Neutrophil (primary cell): Measurements from ENCODE around the gene ABCC3.
A peak's percentile ranks its signal among the peaks of the same experiment; 100 is the strongest.
"Not testable (repeated sequence)": the region's sequence is repeated elsewhere in the genome, so short reads cannot be mapped to it uniquely, and the experiment has no call there.

Source experiments
- H3K27ac ChIP-seq: fragments of 200-600 bp; sonication (generic); 2 replicates; pipeline ENCODE4 v1.5.1; 2016; ENCODE audit warnings: mild to moderate bottlenecking, moderate library complexity
- H3K27me3 ChIP-seq: fragments of 200-600 bp; sonication (generic); 2 replicates; pipeline ENCODE4 v1.6.0; 2016; ENCODE audit warnings: mild to moderate bottlenecking
- H3K36me3 ChIP-seq: fragments of 200-600 bp; sonication (generic); 2 replicates; pipeline ENCODE4 v1.5.1; 2017
- H3K4me1 ChIP-seq, 2 experiments: fragments of 200-600 bp in 1 of 2; sonication (generic) in 1 of 2; 1 replicate in 1 of 2; 2 replicates in 1 of 2; pipeline versions ENCODE4 v1.5.1 to v1.6.1; 2013 to 2016; ENCODE audit warnings: low read depth in 1 of 2, low read length in 1 of 2, mild to moderate bottlenecking in 1 of 2, moderate library complexity in 1 of 2; ENCODE audit not compliant: control insufficient read depth in 1 of 2, insufficient read depth in 1 of 2
- H3K4me3 ChIP-seq, 2 experiments: fragments of 200-600 bp in 1 of 2; sonication (generic) in 1 of 2; 1 replicate in 1 of 2; 2 replicates in 1 of 2; pipeline ENCODE4 v1.5.1; 2013 to 2016; ENCODE audit warnings: low read depth in 1 of 2, low read length in 1 of 2, mild to moderate bottlenecking in 1 of 2, moderate library complexity in 1 of 2
- H3K9me3 ChIP-seq: fragments of 200-600 bp; sonication (generic); 2 replicates; pipeline ENCODE4 v1.5.1; 2016
- CTCF ChIP-seq: fragments of 200-600 bp; sonication (generic); IDR thresholded peaks from 2 replicates; pipeline ENCODE4 v1.5.1; 2016; ENCODE audit warnings: antibody characterized with exemption

ABCC3 gene

GRCh38 chr17:50719924-50720794 lies 85.5 kb downstream of the ABCC3 start:
- Histone ChIP-seq H3K9me3 (no peaks in the 10 kb centered on the region), H3K27me3 (no peaks in the 10 kb centered on the region), H3K4me1 (peaks cover 43 to 52% of the 10 kb centered on the region in 2 experiments), H3K27ac (peak overlapping the region; percentile 91), H3K4me3 (peak overlapping the region; percentile 87 to 88), H3K36me3 (no peaks in the 10 kb centered on the region)
- no peak for TF ChIP-seq CTCF

GRCh38 chr17:50721194-50722010 lies 86.7 kb downstream of the ABCC3 start:
- Histone ChIP-seq H3K36me3 (no peaks in the 10 kb centered on the region), H3K4me3 (peak overlapping the region; percentile 1), H3K4me1 (peaks cover 35 to 46% of the 10 kb centered on the region in 2 experiments), H3K9me3 (no peaks in the 10 kb centered on the region), H3K27me3 (no peaks in the 10 kb centered on the region), H3K27ac (peak overlapping the region; percentile 25)
- TF ChIP-seq CTCF, result no peak

DNA sequence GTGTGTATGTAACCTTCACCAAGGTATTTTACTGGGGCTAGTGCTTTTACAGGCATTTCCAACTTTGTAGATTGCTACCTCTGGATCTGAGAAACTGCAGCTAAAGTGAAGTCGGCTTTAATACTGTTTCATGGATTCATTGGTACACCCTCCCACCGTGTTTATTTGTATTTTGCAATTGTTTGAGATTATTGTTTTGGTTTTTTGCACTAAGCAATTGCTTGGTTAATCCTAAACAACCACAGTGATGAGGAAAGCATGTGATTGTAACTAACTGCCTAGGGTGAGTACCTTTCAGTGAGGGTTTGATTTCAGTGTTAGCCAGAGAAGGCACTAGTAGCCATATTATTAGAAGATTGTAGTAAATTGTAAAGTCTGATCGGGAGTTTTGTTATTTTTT lies 88.1 kb downstream of the ABCC3 start:
- no peak overlapping the region for H3K27ac ChIP-seq
- no peaks in the 10 kb centered on the region for H3K36me3 ChIP-seq
- TF ChIP-seq CTCF, result no peak
- no peaks in the 10 kb centered on the region for H3K27me3 ChIP-seq
- H3K4me3 ChIP-seq, result no peak overlapping the region
- H3K9me3 ChIP-seq, result no peaks in the 10 kb centered on the region
- H3K4me1 ChIP-seq, result peaks cover 26 to 39% of the 10 kb centered on the region in 2 experiments

DNA sequence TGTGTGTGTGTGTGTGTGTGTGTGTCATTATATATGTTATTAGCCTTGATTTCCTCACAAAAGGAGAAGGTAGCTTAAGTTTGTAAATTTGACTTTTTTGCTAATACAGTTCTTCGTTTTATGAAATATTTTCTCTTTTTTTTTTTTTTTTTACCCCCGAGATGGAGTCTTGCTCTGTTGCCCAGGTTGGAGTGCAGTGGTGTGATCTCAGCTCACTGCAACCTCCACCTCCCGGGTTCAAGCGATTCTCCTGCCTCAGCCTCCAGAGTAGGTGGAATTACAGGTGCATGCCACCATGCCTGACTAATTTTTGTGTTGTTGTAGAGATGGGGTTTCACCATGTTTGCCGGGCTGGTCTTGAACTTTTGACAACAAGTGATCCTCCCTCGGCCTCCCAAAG lies 89.9 kb downstream of the ABCC3 start:
- H3K9me3 ChIP-seq, H3K27ac ChIP-seq, H3K4me3 ChIP-seq, H3K27me3 ChIP-seq, H3K36me3 ChIP-seq: not testable (repeated sequence)
- H3K4me1 ChIP-seq, result peaks cover 22 to 34% of the 10 kb centered on the region in 2 experiments

DNA sequence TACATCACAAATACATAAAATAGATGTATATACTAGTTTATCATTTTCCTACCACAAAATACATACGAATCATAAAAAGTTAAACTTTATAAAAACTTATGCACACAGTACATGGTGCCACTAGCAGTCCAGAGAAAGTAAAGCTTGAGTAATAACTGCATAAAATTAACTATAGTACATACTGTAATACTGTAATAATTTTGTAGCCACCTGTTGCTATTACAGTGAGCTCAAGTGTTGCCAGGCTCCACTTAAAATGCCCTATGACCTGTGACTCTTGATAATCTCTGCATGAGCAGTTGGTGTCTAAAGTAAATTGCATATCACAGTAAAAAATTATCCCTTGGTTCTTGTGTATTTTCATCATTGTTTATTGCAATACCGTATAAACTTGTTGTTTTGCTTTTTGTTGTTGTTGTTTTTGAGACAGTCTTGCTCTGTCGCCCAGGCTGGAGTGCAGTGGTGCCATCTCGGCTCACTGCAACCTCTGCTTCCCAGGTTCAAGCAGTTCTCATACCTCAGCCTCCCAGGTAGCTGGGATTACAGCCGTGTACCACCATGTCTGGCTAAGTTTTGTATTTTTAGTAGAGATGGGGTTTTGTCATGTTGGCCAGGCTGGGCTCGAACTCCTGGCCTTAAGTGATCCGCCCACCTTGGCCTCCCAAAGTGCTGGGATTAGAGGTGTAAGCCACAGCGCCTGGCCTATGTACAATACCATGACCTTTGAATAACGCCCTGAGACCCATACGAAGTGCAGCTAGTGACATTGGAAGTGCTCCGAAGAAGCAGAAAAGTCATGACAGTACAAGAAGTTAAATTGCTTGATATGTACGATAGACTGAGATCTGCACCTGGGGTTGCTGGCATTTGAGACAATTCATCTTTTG lies 91.3 kb downstream of the ABCC3 start:
- TF ChIP-seq CTCF, result no peak
- H3K27me3 ChIP-seq, result no peaks in the 10 kb centered on the region
- H3K27ac ChIP-seq, result no peak overlapping the region
- no peaks in the 10 kb centered on the region for H3K36me3 ChIP-seq
- H3K4me3 ChIP-seq, result no peak overlapping the region
- peaks cover 11 to 23% of the 10 kb centered on the region in 2 experiments for H3K4me1 ChIP-seq
- H3K9me3 ChIP-seq, result no peaks in the 10 kb centered on the region
